ENCODE results near the gene ACSM4. TPM values are rescaled to one million over a fixed set of nuclear protein-coding genes. Genes with fewer than 3 reads are reported as not detected.

The ACSM4 gene
- not detected for total RNA-seq

GRCh38 chr12:7303772-7304171, at the start of gene ACSM4:
Gene ACSM4, plus strand, starts transcription at chr12:7304072. Its CDS starts 260 bp downstream, at chr12:7304332.

Other genes starting within 250 kb of the ACSM4 start
- gene C1S, start 243.4 kb upstream of the ACSM4 start, total RNA-seq: 100 to 1,000 TPM in 1 of 2 donors, 10 to 100 TPM in 1; 22.0 to 231 TPM
- 100 to 1,000 TPM in 1 of 2 donors, 10 to 100 TPM in 1; 16.3 to 149 TPM for gene C1R, start 211.6 kb upstream of the ACSM4 start, total RNA-seq
- gene C1RL, start 194.9 kb upstream of the ACSM4 start, total RNA-seq: 10 to 100 TPM; 18.0 to 21.0 TPM
- not detected for gene RBP5, start 175.2 kb upstream of the ACSM4 start, total RNA-seq
- 1 to 10 TPM; 2.7 to 9.3 TPM for gene CLSTN3, start 173.7 kb upstream of the ACSM4 start, total RNA-seq
- 10 to 100 TPM; 22.0 to 34.8 TPM for gene PEX5, start 114.4 kb upstream of the ACSM4 start, total RNA-seq
- not detected for gene CD163L1, start 140.1 kb downstream of the ACSM4 start, total RNA-seq
- gene CD163, start 199.7 kb downstream of the ACSM4 start, total RNA-seq: not detected

Measured in melanocyte of skin (primary cell).